Adipose tissue (tissue), 3 donors: Measurements from ENCODE around the gene TMEM131L. TPM values are rescaled to one million over a fixed set of nuclear protein-coding genes. Genes with fewer than 3 reads are reported as not detected.

ENCODE experiments used
- H3K27ac ChIP-seq: one replicate; pipeline ENCODE4 v1.5.1; 2013; ENCODE audit warnings: low read depth, low read length
- WGBS, 3 donors: extraction: QIAGEN DNeasy Blood & Tissue Kit; methylation state at CpG; one replicate each; pipeline ENCODE4 v1.1.7; 2013; 5-methylcytosine and 5-hydroxymethylcytosine counted together
- polyA plus RNA-seq, 3 donors: library from polyadenylated mRNA; stranded (reverse); fragments of 200-250 nt; gene quantifications; one replicate each; pipeline ENCODE4 v1.2.3, GENCODE V29; 2013
- donor health status: healthy with polysubstance abuse.
- donor health status: Bipolar disorder and iron deficiency.
- donor health status: healthy.

The TMEM131L gene
- polyA plus RNA-seq, 3 donors, result 5.8 to 19.1 (median 17.5) TPM

GRCh38 chr4:153684971-153685371 is 218.8 kb downstream of the TMEM131L start:
- H3K27ac ChIP-seq, result no peak overlapping the region
- WGBS, 3 donors, result 13 to 18% (median 15%) methylated on average over 9 of the region's 9 CpGs

Other genes with a start within 250 kb of the TMEM131L start
- under 1 TPM in 2 of 3 donors, not detected in 1; 0.22 to 0.61 TPM for gene MND1, start 121.7 kb upstream of the TMEM131L start, polyA plus RNA-seq
- 10 to 100 TPM in 2 of 3 donors, 1 to 10 TPM in 1; 2.3 to 19.2 (median 11.0) TPM for gene TLR2, start 217.9 kb downstream of the TMEM131L start, polyA plus RNA-seq